NOMO-1 treated with dmso at 0.1 percent for 144 hours (cell line): ENCODE measurements around the gene LINGO3.

ENCODE experiments used
- DNase-seq: peaks from one replicate; lab custom pipeline; 2025; ENCODE audit not compliant: unreplicated experiment; lab: John Stamatoyannopoulos, UW

LINGO3 gene

DNA sequence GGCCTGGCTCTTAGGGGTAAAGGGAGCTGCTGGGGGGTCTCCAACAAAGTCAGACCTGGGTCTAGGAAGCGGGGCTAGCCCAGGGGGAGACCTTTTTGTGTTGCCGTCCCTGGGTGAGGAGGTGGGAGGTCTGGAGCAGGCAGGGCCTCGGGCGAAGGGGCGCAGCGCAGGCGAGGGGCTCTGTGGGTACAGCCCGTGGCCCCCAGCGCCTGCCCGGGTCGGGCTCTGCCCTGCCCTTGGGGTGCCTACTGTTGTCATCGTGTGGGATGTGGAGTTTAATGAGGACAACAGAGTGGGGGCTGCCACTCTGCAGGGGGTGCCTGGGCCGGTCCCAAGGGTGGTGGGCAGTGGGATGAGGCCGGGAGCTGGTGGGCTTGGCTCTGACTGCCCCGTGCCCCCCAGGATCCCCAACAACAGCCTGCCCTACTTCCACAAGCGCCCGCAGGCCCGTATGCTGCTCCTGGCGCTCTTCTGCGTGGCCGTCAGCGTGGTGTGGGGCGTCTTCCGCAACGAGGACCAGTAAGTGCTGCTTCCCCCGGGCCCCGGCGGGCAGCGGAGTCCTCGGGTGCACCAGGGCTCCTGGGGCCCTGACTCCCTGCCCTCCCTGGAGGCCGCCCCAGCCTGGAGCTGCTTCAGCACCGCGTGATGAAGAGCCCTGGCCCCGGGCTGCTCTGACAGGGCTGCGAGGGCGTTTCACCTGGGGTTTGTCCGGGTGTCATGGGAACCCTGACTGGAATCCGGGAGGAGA is 32.7 kb upstream of the LINGO3 start:
- no peak for DNase-seq

DNA sequence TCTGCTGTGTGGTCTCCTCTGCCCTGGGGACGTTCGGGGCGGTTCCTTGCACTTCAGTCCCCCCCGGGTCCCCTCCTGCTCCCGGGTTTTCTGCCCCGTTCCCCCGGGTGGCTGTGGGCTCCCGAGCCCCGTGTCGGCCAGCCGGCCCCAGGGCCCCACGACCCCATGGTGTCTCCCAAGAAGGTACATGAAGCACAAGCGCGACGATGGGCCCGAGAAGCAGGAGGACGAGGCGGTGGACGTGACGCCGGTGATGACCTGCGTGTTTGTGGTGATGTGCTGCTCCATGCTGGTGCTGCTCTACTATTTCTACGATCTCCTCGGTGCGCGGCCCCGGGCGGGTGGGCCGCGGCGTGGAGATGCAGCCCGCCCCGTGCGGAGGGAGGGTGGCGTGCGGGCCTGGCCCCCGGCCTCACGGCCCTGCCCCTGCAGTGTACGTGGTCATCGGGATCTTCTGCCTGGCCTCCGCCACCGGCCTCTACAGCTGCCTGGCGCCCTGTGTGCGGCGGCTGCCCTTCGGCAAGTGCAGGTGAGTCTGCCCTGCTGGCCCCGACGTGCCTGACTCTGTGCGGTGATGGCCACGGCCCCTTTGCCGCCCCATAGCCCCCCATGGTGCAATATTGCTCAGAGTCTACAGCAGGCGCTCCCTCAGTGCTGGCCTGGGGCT is 31.8 kb upstream of the LINGO3 start:
- no peak for DNase-seq

DNA sequence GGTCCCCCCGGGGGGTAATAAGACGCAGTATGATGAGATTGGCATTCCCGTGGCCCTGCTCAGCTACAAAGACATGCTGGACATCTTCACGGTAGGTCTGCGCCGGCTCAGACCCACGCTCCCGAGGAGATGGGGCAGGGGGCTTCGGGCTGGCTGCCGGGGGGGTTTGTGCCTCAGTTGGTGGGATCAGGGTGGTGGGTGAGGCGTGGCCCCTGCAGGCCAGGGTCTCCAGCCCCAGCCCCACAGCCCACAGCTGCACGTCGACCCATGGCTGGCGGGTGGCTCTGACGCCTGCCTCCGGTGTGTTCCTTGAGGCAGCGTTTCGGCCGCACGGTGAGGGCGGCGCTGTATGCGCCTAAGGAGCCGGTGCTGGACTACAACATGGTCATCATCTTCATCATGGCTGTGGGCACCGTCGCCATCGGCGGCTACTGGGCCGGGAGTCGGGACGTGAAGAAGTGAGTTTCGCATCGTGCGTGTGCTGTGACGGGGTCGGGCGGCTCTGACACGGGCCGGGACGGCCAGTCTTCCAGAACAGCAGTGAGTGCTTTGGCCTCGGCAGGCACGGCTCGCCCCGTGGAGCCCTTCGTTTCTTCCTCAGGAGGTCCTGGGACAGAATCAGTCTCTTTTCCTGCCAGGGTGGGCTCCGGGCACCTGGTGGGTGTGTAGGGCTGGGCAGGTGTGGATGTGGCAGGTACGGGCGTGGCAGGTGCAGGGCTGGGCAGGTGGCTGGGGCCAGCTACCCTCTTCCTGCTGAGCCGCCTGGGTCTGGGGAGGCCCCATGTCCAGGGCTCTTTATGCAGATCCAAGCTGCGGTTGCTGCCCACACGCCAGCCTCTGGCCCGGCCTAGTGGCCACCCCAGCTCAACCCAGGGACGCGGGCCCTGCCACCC is 31.0 kb upstream of the LINGO3 start:
- DNase-seq, result no peak

DNA sequence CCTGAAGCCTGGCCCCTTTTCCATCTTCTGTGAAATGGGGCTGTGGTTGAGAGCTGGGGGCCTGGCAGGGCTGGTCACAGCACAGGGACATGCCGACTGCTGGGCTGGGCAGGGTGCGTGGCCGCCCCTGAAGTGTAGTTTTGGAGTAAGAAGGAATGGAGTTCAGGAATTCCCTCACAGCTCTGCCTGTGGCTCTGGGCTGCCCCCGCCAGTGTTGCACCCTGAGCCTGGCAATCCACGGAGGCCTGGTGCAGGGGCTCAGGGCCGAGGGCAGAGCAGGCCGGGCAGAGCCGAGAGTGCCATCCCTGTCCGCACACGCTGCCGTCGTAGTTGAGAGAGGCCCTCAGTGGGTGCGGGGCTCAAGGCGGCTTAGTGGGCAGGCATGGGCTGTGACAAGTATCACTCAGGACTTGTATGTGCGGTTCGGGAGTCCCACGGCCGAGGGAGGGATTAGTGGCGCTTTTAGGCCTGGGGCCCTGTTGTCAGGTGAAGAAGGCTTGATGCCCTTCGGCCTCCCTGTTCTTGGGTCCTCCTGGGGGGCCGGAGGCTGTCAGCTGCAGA is 30.2 kb upstream of the LINGO3 start:
- DNase-seq, result no peak

DNA sequence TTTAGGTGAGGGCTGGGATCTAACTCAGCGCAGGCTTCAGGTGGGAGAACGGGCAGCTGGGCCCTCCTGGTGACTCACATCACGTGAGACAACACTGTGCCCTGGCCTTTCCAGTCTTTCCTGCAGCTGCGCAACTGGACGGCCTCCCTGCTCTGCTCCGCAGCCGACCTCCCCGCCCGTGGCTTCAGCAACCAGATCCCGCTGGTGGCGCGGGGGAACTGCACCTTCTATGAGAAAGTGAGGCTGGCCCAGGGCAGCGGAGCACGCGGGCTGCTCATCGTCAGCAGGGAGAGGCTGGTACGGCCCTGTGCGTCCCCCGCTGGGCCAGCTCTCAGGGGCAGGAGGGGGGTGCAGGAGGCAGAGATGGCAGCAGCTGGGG is 29.4 kb upstream of the LINGO3 start:
- no peak for DNase-seq

- DNase-seq, result no peak
These were observed 28.8 kb upstream of the LINGO3 start for GRCh38 chr19:2336528-2337328.

DNA sequence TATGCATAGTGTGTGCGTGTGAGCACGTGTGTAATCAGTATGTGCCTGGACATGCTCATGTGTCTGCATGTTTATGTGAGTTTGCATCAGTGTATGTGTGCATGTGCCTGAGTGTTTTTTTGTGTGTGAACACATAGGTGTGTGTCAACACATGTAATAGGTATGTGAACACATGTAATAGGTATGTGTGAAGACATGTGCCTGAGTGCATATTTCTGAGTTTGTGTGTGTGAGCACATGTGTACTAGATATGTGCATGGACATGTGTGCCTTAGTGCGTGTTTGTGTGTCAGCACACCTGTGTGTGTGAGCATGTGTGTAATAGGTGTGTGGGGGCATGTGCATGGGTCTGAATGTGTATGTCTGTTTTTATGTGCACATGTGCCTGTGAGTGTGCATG is 27.9 kb upstream of the LINGO3 start:
- no peak for DNase-seq

DNA sequence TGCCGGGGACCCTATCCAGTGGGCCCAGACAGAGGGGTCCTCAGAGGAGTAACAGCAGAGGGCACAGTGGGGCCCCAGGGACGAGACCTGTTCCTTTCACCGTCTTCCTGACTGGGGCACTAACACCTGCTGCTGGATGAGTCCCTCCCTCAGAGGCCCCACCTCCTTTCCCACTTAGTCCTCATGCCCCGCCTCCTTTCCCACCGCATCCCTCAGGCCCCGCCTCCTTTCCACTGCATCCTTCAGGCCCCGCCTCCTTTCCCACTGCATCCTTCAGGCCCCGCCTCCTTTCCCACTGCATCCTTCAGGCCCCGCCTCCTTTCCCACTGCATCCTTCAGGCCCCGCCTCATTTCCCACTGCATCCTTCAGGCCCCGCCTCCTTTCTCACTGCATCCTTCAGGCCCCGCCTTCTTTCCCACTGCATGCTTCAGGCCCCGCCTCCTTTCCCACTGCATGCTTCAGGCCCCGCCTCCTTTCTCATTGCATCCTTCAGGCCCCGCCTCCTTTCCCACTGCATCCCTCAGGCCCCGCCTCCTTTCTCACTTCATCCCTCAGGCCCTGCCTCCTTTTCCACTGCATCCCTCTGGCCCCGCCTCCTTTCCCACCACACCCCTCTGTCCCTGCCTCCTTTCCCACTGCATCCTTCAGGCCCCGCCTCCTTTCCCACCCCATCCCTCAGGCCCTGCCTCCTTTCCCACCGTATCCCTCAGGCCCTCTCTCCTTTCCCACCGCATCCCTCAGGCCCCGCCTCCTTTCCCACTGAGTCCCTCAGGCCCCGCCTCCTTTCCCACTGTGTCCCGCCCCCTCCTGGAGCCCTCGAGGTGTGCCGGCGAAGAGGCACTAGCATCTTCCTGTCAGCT is 27.3 kb upstream of the LINGO3 start:
- no peak for DNase-seq

- DNase-seq, result no peak
These were observed 26.5 kb upstream of the LINGO3 start for GRCh38 chr19:2334426-2334825.

DNA sequence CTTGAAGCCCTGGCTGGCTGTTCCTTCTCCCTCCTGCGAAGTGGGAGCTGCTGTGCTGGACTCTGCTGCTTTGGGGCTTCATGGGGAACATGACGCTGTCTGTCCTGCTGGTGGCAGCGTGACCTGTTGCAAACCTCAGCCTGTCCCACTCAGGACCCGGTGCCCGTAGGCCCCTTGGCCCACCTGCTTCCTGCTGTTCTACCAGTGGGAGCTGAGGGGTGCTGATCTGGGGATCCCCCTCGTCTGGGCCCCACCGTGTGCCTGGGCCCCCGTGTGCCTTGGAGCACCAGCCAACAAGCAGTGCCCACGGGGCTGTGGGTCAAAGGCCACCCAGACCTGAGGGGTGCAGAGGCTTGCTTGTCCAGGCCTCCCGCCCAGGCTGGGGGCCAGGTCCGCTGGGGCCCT is 25.9 kb upstream of the LINGO3 start:
- DNase-seq, result no peak

DNA sequence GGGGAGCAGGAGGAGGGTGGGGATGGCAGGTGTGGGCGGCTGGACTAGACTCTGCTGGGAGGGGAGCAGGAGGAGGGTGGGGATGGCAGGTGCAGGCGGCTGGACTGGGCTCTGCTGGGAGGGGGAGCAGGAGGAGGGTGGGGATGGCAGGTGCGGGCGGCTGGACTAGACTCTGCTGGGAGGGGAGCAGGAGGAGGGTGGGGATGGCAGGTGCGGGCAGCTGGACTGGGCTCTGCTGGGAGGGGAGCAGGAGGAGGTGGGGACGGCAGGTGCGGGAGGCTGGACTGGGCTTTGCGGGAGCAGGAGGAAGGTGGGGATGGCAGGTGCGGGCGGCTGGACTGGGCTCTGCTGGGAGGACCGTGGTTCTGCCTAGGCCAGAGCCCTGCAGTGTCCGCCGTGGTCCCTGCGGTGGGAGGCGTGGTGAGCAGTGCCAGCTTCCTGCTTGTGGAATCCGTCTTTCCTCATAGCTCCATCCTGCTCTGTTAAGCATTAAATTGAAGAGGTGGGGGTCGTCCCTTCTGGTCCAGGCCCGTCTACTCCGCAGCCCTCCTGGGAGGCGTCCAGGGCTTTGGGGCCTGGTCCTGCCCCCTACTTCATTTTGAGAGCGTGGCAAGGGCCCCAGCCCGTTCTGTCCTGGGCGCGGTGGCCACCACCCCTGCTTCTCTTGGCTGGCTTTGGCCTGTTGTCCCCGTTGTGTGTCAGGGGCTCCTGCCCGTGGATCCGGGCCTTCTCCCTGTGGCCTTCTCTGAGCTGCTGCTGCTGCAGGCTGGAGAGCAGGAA is 25.3 kb upstream of the LINGO3 start:
- no peak for DNase-seq

DNA sequence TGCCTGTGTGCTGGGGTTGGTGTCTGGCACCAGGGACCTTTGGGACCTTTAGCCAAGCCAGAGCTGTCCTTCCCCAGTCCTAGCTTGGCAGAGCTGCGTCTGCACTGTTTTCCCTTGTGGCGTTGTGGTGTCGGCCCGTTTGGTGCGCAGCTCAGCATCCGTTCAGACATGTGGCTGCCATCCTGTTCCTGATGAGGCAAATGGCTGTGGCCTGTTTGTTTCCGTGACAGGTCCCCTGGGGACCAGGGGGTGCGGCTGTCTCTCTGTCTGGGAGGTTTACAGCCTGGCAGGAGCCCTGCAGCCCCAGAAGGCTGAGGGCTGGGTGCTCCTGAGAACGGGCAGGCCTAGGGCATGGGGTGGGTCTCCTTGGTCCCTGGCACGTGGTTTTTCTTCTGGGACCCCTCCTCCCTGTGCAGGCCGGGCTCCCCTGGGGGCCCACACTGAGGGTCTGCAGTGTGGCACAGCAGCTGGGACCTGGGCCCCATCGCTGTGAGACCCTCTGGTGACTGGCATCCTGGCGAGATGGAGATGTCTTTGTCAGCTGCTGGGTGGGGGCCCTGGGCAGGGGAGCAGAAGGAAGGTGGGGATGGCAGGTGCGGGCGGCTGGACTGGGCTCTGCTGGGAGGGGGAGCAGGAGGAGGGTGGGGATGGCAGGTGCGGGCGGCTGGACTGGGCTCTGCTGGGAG is 24.5 kb upstream of the LINGO3 start:
- DNase-seq, result no peak

DNA sequence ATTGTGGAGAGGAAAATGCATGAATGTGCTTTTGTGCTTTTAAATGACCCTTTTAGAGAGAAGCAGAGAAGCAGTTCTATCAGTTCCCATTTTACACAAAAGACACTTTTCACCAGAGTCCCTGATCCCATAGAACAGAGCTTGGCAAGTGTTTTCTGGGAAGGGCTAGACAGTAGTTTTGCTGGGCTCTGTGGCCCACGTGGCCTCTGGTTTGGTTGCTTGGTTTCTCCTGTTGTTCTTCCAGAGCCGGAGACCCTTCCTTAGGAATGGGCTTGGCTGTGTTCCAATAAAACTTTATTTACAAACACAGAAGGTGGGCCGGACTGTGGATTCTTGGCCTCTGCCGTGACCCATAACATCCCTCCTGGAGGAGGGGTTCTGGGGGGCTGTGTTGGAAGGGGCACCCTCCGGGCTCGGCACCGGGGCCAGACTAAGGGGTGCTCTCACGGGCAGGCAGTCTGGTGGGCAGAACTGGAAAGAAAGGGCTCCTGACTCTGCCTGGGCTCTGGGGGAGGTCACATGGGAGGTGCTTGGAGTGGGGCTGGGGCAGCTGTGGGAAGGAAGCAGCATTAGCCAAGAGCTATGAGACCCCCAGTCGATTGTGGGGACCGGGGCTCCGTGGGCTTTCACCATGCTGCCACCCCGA is 23.8 kb upstream of the LINGO3 start:
- DNase-seq, result no peak

- no peak for DNase-seq
These were observed 22.8 kb upstream of the LINGO3 start for GRCh38 chr19:2330632-2331284.

DNA sequence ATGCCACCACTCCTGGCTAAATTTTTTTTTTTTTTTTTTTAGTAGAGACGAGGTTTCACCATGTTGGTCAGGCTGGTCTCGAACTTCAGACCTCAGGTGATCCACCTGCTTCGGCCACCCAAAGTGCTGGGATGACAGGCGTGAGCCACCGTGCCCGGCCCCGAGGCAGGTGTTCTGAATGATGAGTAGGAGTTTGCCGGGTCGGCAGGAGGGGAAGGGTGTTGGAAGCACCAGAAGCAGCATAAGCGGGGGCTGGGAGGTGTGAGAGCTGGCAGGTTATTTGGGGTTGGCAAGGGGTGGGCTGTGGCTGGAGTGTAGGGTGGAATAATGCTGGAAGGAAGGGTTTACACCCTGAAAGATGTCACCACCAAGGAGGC is 22.3 kb upstream of the LINGO3 start:
- DNase-seq, result no peak

- DNase-seq, result no peak
These were observed 21.6 kb upstream of the LINGO3 start for GRCh38 chr19:2329501-2329916.

DNA sequence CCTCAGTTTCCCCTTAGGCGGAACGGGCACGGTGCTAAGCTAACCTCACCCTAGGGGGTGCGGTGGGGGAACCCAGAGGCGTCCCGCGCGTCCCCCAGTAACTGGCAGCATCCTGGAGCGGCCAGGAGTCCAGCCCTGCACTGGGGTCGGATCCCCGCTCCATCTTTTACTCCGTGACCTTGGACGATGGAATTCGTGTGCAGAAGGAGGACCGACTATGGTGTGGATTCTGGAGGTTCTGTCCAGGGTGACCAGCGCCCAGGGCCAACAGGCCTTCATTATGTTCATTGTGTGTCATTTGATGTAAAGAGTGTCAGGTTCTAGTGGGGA is 21.2 kb upstream of the LINGO3 start:
- DNase-seq, result no peak
